Progenitor cell of endocrine pancreas (in vitro differentiated cells): ENCODE measurements around the gene CACNG4. TPM values are rescaled to one million over a fixed set of nuclear protein-coding genes. Genes with fewer than 3 reads are reported as not detected.

Source experiments
- DNase-seq: peaks from one replicate; pipeline ENCODE4 v3.0.0; 2021; ENCODE audit warnings: low spot score; ENCODE audit not compliant: unreplicated experiment
- H3K27ac Mint-ChIP-seq: 2 replicates; pipeline ENCODE4 v1.8.0; 2021; ENCODE audit warnings: mild to moderate bottlenecking, moderate library complexity, mixed read lengths
- H3K27me3 Mint-ChIP-seq: 2 replicates; pipeline ENCODE4 v1.8.0; 2021; ENCODE audit warnings: mixed read lengths
- H3K36me3 Mint-ChIP-seq: 2 replicates; pipeline ENCODE4 v1.8.0; 2022; ENCODE audit warnings: mixed read lengths; ENCODE audit not compliant: insufficient read depth
- H3K4me1 Mint-ChIP-seq: 2 replicates; pipeline ENCODE4 v1.8.0; 2021; ENCODE audit warnings: low read depth, mixed read lengths
- H3K4me3 Mint-ChIP-seq: 2 replicates; pipeline ENCODE4 v1.8.0; 2021; ENCODE audit warnings: low read depth, mild to moderate bottlenecking, moderate library complexity, mixed read lengths
- H3K9me3 Mint-ChIP-seq: 2 replicates; pipeline ENCODE4 v1.8.0; 2021; ENCODE audit warnings: low read depth, mixed read lengths
- CTCF ChIP-seq: fragments of 200-600 bp; sonication (generic); IDR thresholded peaks from one replicate; pipeline ENCODE4 v1.5.0; 2021; ENCODE audit warnings: antibody characterized with exemption, mild to moderate bottlenecking; ENCODE audit not compliant: unreplicated experiment
- total RNA-seq: library from RNA; stranded (reverse); gene quantifications from 2 replicates; pipeline ENCODE4 v1.2.1, GENCODE V29; 2021

CACNG4 gene
- total RNA-seq, 1 donor from 2014 or later: 6.5 TPM

- Mint-ChIP-seq H3K4me1 (peaks cover 12% of the 10 kb centered on the region), H3K27me3 (peaks cover 3% of the 10 kb centered on the region), H3K27ac (no peak overlapping the region), H3K36me3 (no peaks in the 10 kb centered on the region), H3K9me3 (peaks cover 2% of the 10 kb centered on the region), H3K4me3 (no peak overlapping the region)
- no peak for TF ChIP-seq CTCF
- DNase-seq: no peak
Measured at GRCh38 chr17:67017910-67018309, 53.4 kb downstream of the CACNG4 start.

- Mint-ChIP-seq H3K9me3 (peaks cover 2% of the 10 kb centered on the region), H3K36me3 (no peaks in the 10 kb centered on the region), H3K27me3 (peaks cover 3% of the 10 kb centered on the region), H3K4me3 (no peak overlapping the region), H3K27ac (peak overlapping the region; percentile 30), H3K4me1 (peaks cover 12% of the 10 kb centered on the region)
- DNase-seq: no peak
- TF ChIP-seq CTCF: no peak
Measured at GRCh38 chr17:67018471-67019434, 54.2 kb downstream of the CACNG4 start.

- Mint-ChIP-seq H3K36me3 (no peaks in the 10 kb centered on the region), H3K27ac (peak overlapping the region; percentile 34), H3K9me3 (no peaks in the 10 kb centered on the region), H3K27me3 (peaks cover 3% of the 10 kb centered on the region), H3K4me1 (peaks cover 12% of the 10 kb centered on the region), H3K4me3 (no peak overlapping the region)
- TF ChIP-seq CTCF: no peak
- no peak for DNase-seq
Measured at GRCh38 chr17:67019809-67020208, 55.3 kb downstream of the CACNG4 start.

- Mint-ChIP-seq H3K36me3 (no peaks in the 10 kb centered on the region), H3K4me3 (no peak overlapping the region), H3K27me3 (peaks cover 3% of the 10 kb centered on the region), H3K4me1 (peaks cover 12% of the 10 kb centered on the region), H3K9me3 (no peaks in the 10 kb centered on the region), H3K27ac (no peak overlapping the region)
- TF ChIP-seq CTCF: no peak
- DNase-seq: no peak
Measured at GRCh38 chr17:67020293-67020766, 55.8 kb downstream of the CACNG4 start.

- H3K36me3 Mint-ChIP-seq: no peaks in the 10 kb centered on the region
- no peak overlapping the region for H3K27ac Mint-ChIP-seq
- no peak for DNase-seq
- peaks cover 12% of the 10 kb centered on the region for H3K4me1 Mint-ChIP-seq
- H3K4me3 Mint-ChIP-seq: no peak overlapping the region
- H3K9me3 Mint-ChIP-seq: no peaks in the 10 kb centered on the region
- peaks cover 3% of the 10 kb centered on the region for H3K27me3 Mint-ChIP-seq
- TF ChIP-seq CTCF: no peak
Measured at GRCh38 chr17:67021196-67021595, 56.7 kb downstream of the CACNG4 start.
